Fibroblast of the aortic adventitia (primary cell): ENCODE data around the gene TMEM30A. TPM values are rescaled to one million over a fixed set of nuclear protein-coding genes. Genes with fewer than 3 reads are reported as not detected.

Experiments used
- DNase-seq: peaks from one replicate; pipeline ENCODE4 v3.0.0-alpha.2; 2010; ENCODE audit warnings: low read depth
- H3K4me3 ChIP-seq: 2 replicates; pipeline ENCODE4 v1.5.1; 2011; ENCODE audit warnings: low read depth, mild to moderate bottlenecking, control low read depth, low read length, moderate library complexity
- CTCF ChIP-seq: IDR thresholded peaks from 2 replicates; pipeline ENCODE4 v1.5.1; 2011; ENCODE audit warnings: mild to moderate bottlenecking, low read length, control low read depth, inconsistent platforms; ENCODE audit not compliant: insufficient read depth
- total RNA-seq: library from RNA; depleted of rRNA; stranded (reverse); fragments of >200 nt; gene quantifications from 2 replicates; pipeline ENCODE4 v1.2.3, GENCODE V29; 2012; ENCODE audit warnings: low replicate concordance

TMEM30A gene
- total RNA-seq, 1 donor, result 136 TPM

GRCh38 chr6:75296811-75297779 lies 12.5 kb upstream of the TMEM30A start:
- peak; percentile 81 for DNase-seq
- TF ChIP-seq CTCF, result peak; percentile 66

GRCh38 chr6:75292555-75292954 lies 8.0 kb upstream of the TMEM30A start:
- TF ChIP-seq CTCF, result no peak
- H3K4me3 ChIP-seq, result no peak overlapping the region
- DNase-seq, result no peak

More at GRCh38 chr6:75296811-75297779, 12.5 kb upstream of the TMEM30A start:
- no peak overlapping the region for H3K4me3 ChIP-seq

- no peak for TF ChIP-seq CTCF
- H3K4me3 ChIP-seq, result no peak overlapping the region
- no peak for DNase-seq
These were observed 7.2 kb upstream of the TMEM30A start for GRCh38 chr6:75291744-75292143.

- no peak for DNase-seq
- no peak overlapping the region for H3K4me3 ChIP-seq
- TF ChIP-seq CTCF, result no peak
These were observed 6.7 kb upstream of the TMEM30A start for GRCh38 chr6:75291331-75291730.

- TF ChIP-seq CTCF, result no peak
- DNase-seq, result no peak
- H3K4me3 ChIP-seq, result no peak overlapping the region
These were observed 5.7 kb upstream of the TMEM30A start for GRCh38 chr6:75290136-75290945.

GRCh38 chr6:75288023-75288422 lies 3.4 kb upstream of the TMEM30A start:
- no peak for TF ChIP-seq CTCF
- no peak overlapping the region for H3K4me3 ChIP-seq
- DNase-seq, result no peak
